Endothelial cell of umbilical vein (primary cell): ENCODE measurements around the gene RGPD4. TPM values are rescaled to one million over a fixed set of nuclear protein-coding genes. Genes with fewer than 3 reads are reported as not detected.
"Not testable (repeated sequence)": the region's sequence is repeated elsewhere in the genome, so short reads cannot be mapped to it uniquely, and the experiment has no call there.

Experiments
- BruUV-seq: library from RNA; stranded (reverse); fragments of 400-500 nt; replicated peaks from 2 replicates; lab custom pipeline; 2021; lab: Mats Ljungman, UMichigan
- CTCF ChIA-PET: fragments of 300-600, 350-600 bp; sonication (Branson Sonifier 250); formaldehyde crosslinking; loops from one replicate; lab custom pipeline; 2021; ENCODE audit warnings: antibody characterized with exemption, inconsistent platforms; lab: Charles Lee
- POLR2A ChIA-PET: fragments of 300-600, 350-600 bp; sonication (Branson Sonifier 250); formaldehyde crosslinking; loops from one replicate; lab custom pipeline; 2021; ENCODE audit warnings: antibody characterized with exemption, inconsistent platforms; lab: Charles Lee
- DNase-seq: peaks from one replicate; pipeline ENCODE4 v3.0.0-alpha.2; 2011; ENCODE audit warnings: low read depth, low spot score
- FAIRE-seq: peaks from 2 replicates; lab custom pipeline; 2011; peaks lifted over from hg19 to GRCh38; lab: Jason Lieb, UNC
- H2AFZ ChIP-seq: 2 replicates; pipeline ENCODE4 v1.6.0; 2012; ENCODE audit warnings: low read depth, low read length, control low read depth, inconsistent platforms
- H3K27ac ChIP-seq: 2 replicates; pipeline ENCODE4 v1.5.1; 2011; ENCODE audit warnings: low read depth, mild to moderate bottlenecking, control low read depth, low read length, moderate library complexity; ENCODE audit not compliant: insufficient read depth
- H3K27me3 ChIP-seq, 2 experiments: 2 replicates each; pipeline versions ENCODE4 v1.6.0 to v1.6.1; 2011; ENCODE audit warnings: low read length in 2 of 2, mixed read lengths in 1 of 2; ENCODE audit not compliant: control insufficient read depth in 2 of 2, insufficient read depth in 2 of 2
- H3K36me3 ChIP-seq, 2 experiments: 2 replicates in 1 of 2; 3 replicates in 1 of 2; pipeline ENCODE4 v1.5.1; 2011; ENCODE audit warnings: low read length in 2 of 2, mild to moderate bottlenecking in 1 of 2, moderate library complexity in 1 of 2; ENCODE audit not compliant: control insufficient read depth in 2 of 2, insufficient read depth in 2 of 2; ENCODE audit errors: extremely low read depth in 1 of 2
- H3K4me1 ChIP-seq: 3 replicates; pipeline ENCODE4 v1.5.1; 2011; ENCODE audit warnings: mild to moderate bottlenecking, low read length; ENCODE audit not compliant: control insufficient read depth, insufficient read depth; ENCODE audit errors: extremely low read depth
- H3K4me2 ChIP-seq: 2 replicates; pipeline ENCODE4 v1.6.1; 2011; ENCODE audit warnings: low read length, control low read depth, mixed read lengths; ENCODE audit not compliant: insufficient read depth
- H3K4me3 ChIP-seq, 3 experiments: fragments of 200-600 bp in 1 of 3; sonication (generic), shearing (Covaris generic) in 1 of 3; replicated peaks in 1 of 3; 2 replicates each; pipeline ENCODE4 v1.5.1; 2011 to 2016; ENCODE audit warnings: control low read depth in 3 of 3, low read length in 3 of 3, mild to moderate bottlenecking in 2 of 3, inconsistent platforms in 1 of 3, low read depth in 1 of 3, moderate library complexity in 1 of 3; ENCODE audit not compliant: insufficient read depth in 1 of 3
- H3K79me2 ChIP-seq: 2 replicates; pipeline ENCODE4 v1.6.0; 2012; ENCODE audit warnings: low read length, inconsistent platforms; ENCODE audit not compliant: control insufficient read depth, insufficient read depth
- H3K9ac ChIP-seq: replicated peaks from 2 replicates; pipeline ENCODE3; 2011; ENCODE audit warnings: low read length, control low read depth; ENCODE audit not compliant: insufficient read depth; ENCODE audit errors: extremely low read depth
- H3K9me1 ChIP-seq: replicated peaks from 3 replicates; pipeline ENCODE4 v1.6.0; 2011; ENCODE audit warnings: mild to moderate bottlenecking, low read length; ENCODE audit not compliant: control insufficient read depth, insufficient read depth; ENCODE audit errors: extremely low read depth
- H3K9me3 ChIP-seq: replicated peaks from 2 replicates; pipeline ENCODE4 v1.5.1; 2012; ENCODE audit warnings: low read length, inconsistent platforms; ENCODE audit not compliant: control insufficient read depth, insufficient read depth
- H4K20me1 ChIP-seq: replicated peaks from 2 replicates; pipeline ENCODE3; 2011; ENCODE audit warnings: mild to moderate bottlenecking, low read length; ENCODE audit not compliant: control insufficient read depth, insufficient read depth; ENCODE audit errors: extremely low read depth
- EZH2 ChIP-seq: IDR thresholded peaks from 2 replicates; pipeline ENCODE4 v1.6.1; 2012; ENCODE audit warnings: borderline replicate concordance, low read depth, mild to moderate bottlenecking, moderate library complexity, low read length, inconsistent platforms; ENCODE audit not compliant: severe bottlenecking
- FOS ChIP-seq: IDR thresholded peaks from 2 replicates; pipeline ENCODE4 v1.6.1; 2011; ENCODE audit warnings: mild to moderate bottlenecking, low read length, moderate library complexity, borderline replicate concordance; ENCODE audit not compliant: insufficient read depth
- GATA2 ChIP-seq: IDR thresholded peaks from 2 replicates; pipeline ENCODE4 v1.7.0; 2011; ENCODE audit warnings: low read depth, mild to moderate bottlenecking, moderate library complexity, mixed read lengths, low read length; ENCODE audit not compliant: insufficient read length, insufficient read depth
- JUN ChIP-seq: IDR thresholded peaks from 2 replicates; pipeline ENCODE4 v1.6.1; 2011; ENCODE audit warnings: borderline replicate concordance, low read depth; ENCODE audit not compliant: insufficient read length, insufficient read depth
- MYC ChIP-seq: IDR thresholded peaks from one replicate; pipeline ENCODE4 v1.6.1; 2011; ENCODE audit warnings: mild to moderate bottlenecking, low read depth, low read length
- POLR2A ChIP-seq: IDR thresholded peaks from 2 replicates; pipeline ENCODE4 v1.6.1; 2012; ENCODE audit warnings: low read depth, mild to moderate bottlenecking, control low read depth, low read length
- POLR2AphosphoS5 ChIP-seq: IDR thresholded peaks from 2 replicates; pipeline ENCODE4 v1.6.1; 2012; ENCODE audit warnings: low read depth, mild to moderate bottlenecking, control low read depth, low read length, moderate library complexity; ENCODE audit not compliant: insufficient read depth
- dilution Hi-C: fragments of 300-500 bp; cut with MboI; formaldehyde crosslinking; loops from one replicate; pipeline ENCODE4 v1.15.0; 2019; ENCODE audit warnings: low sequenced_read_pairs; ENCODE audit not compliant: extremely low pct_ligation_motif_present
- intact Hi-C: fragments of 100-400 bp; cut with micrococcal nuclease; formaldehyde crosslinking; loops from one replicate; pipeline ENCODE4 v1.10.0; 2022
- polyA plus RNA-seq, 4 experiments: library from polyadenylated mRNA; depleted of rRNA in 3 of 4; stranded (reverse) in 3 of 4; unstranded in 1 of 4; fragments of >200 nt; gene quantifications; 2 replicates each; pipeline versions ENCODE4 v1.2.1 to v1.2.3, GENCODE V29; 2011 to 2012; ENCODE audit warnings: missing spikeins in 1 of 4
- total RNA-seq: library from RNA; stranded (reverse); gene quantifications from 2 replicates; pipeline ENCODE4 v1.2.3, GENCODE V29; 2021
- TF ChIP-seq, protein P1 (sequence below), 2 donors: IDR thresholded peaks; 1 replicate in 1 of 2; 2 replicates in 1 of 2; pipeline ENCODE4 v1.5.1; 2011; ENCODE audit warnings: low read length in 2 of 2, mild to moderate bottlenecking in 2 of 2, moderate library complexity in 2 of 2, control low read depth in 1 of 2, inconsistent platforms in 1 of 2, low read depth in 1 of 2; ENCODE audit not compliant: insufficient read depth in 1 of 2; ENCODE audit errors: extremely low read depth in 1 of 2
- TF ChIP-seq, protein P2 (sequence below): IDR thresholded peaks from 2 replicates; pipeline ENCODE4 v1.6.1; 2011; ENCODE audit not compliant: insufficient read depth, insufficient read length

RGPD4 gene
- total and polyA plus RNA-seq, 2 donors (not counting 3 experiments of a cell fraction or from before 2014, with no cell fraction given), result not detected

DNA sequence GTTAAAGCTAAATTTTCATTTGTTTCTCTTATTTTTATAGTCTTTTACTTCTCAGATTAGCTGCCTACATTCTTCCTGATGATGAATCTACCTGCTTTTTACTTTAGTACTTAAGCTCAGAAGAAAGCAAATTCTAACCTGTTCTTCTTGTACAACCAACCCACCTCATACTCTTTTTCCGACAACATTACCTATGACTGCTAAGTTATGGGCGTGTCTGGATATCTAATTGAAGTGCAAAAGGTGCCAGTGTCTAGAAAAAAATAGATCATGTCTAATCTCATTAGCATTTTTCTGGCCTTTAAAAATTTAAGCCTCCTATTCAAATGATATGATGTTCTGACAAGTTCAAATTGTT lies 1.5 kb upstream of the RGPD4 start:
- no peak for FAIRE-seq
- Histone ChIP-seq H4K20me1 (no peaks in the 10 kb centered on the region), H3K9ac (no peak overlapping the region), H3K4me3 (no peak overlapping the region), H3K9me1 (no peaks in the 10 kb centered on the region), H3K4me1 (no peaks in the 10 kb centered on the region), H3K79me2 (no peaks in the 10 kb centered on the region), H2AFZ (no peak overlapping the region), H3K27me3 (no peaks in the 10 kb centered on the region), H3K4me2 (no peak overlapping the region), H3K9me3 (no peaks in the 10 kb centered on the region), H3K36me3 (no peaks in the 10 kb centered on the region), H3K27ac (no peak overlapping the region)
- POLR2A ChIA-PET, result no interaction called here
- CTCF ChIA-PET, result no interaction called here
- TF ChIP-seq FOS (no peak), POLR2A (no peak), GATA2 (no peak), MYC (no peak), EZH2 (no peak), JUN (no peak), POLR2AphosphoS5 (no peak)
- TF ChIP-seq, protein P1, sequence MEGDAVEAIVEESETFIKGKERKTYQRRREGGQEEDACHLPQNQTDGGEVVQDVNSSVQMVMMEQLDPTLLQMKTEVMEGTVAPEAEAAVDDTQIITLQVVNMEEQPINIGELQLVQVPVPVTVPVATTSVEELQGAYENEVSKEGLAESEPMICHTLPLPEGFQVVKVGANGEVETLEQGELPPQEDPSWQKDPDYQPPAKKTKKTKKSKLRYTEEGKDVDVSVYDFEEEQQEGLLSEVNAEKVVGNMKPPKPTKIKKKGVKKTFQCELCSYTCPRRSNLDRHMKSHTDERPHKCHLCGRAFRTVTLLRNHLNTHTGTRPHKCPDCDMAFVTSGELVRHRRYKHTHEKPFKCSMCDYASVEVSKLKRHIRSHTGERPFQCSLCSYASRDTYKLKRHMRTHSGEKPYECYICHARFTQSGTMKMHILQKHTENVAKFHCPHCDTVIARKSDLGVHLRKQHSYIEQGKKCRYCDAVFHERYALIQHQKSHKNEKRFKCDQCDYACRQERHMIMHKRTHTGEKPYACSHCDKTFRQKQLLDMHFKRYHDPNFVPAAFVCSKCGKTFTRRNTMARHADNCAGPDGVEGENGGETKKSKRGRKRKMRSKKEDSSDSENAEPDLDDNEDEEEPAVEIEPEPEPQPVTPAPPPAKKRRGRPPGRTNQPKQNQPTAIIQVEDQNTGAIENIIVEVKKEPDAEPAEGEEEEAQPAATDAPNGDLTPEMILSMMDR (IDR thresholded peaks at IDR 0.05; ENCODE audit: extremely low read depth in 1 of 2, insufficient read depth in 1 of 2, low read depth in 1 of 2, low read length in 2 of 2), result no peak
- TF ChIP-seq, protein P2, sequence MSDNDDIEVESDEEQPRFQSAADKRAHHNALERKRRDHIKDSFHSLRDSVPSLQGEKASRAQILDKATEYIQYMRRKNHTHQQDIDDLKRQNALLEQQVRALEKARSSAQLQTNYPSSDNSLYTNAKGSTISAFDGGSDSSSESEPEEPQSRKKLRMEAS, result no peak
- intact Hi-C loops (no loop called here), dilution Hi-C loops (no loop called here)
- DNase-seq, result no peak
- no TSS peak for BruUV-seq

DNA sequence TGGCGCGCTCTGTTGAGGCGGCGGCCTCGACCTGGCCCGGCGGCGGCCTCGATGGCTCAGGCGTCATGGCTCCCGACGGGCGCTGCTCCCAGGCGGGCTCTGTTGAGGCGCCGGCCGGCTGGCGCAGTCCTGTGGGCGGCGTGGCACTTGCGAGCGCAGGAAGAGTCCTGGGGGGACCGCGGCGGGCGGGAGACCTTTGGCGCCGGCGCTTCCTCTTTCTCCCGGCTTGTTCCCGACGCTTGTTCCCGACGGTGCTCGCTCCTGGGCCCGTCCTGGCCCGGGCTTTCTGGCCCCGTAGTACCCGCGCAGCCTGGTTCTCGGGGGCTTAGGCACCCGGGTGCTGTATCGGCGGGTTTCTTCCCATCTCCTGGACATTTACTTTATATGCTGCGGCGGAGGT lies 2.8 kb downstream of the RGPD4 start:
- H3K36me3 ChIP-seq, BruUV-seq, H3K9ac ChIP-seq, POLR2A ChIA-PET, H3K27ac ChIP-seq, H3K27me3 ChIP-seq, H3K4me3 ChIP-seq, H3K9me1 ChIP-seq, H4K20me1 ChIP-seq, intact Hi-C loops, dilution Hi-C loops, H3K9me3 ChIP-seq, H3K4me2 ChIP-seq, H3K4me1 ChIP-seq, DNase-seq, FAIRE-seq, H3K79me2 ChIP-seq, CTCF ChIA-PET, H2AFZ ChIP-seq: not testable (repeated sequence)

DNA sequence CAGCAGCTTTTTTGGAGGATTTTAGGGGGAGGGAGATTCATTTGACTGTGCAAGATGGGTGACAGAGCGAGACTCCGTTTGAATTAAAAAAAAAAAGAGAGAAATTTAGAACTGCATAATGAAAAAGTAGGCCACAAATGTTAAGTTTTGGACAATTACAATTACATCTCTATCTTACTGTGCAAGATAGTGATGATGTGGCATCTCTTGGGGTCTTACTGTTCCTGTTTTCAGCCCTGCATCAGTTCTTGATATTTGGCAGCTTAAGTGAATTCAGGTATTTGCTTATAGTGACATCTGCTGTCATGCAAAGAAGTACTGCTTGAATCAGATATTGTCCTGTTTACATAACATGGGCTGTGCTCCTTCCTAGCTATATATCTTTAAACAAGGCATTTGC lies 6.5 kb downstream of the RGPD4 start:
- CTCF ChIA-PET, intact Hi-C loops, H3K36me3 ChIP-seq: not testable (repeated sequence)

More for the DNA sequence above, 6.5 kb downstream of the RGPD4 start:
- DNase-seq, H3K9me3 ChIP-seq, H4K20me1 ChIP-seq, H3K9ac ChIP-seq, H3K79me2 ChIP-seq, H3K4me1 ChIP-seq, H2AFZ ChIP-seq, H3K27ac ChIP-seq, H3K9me1 ChIP-seq, H3K27me3 ChIP-seq, POLR2A ChIA-PET, H3K4me2 ChIP-seq, H3K4me3 ChIP-seq, BruUV-seq, dilution Hi-C loops, FAIRE-seq: not testable (repeated sequence)
